Right atrium auricular region (tissue), 2 donors: ENCODE data around the gene GPR137. TPM values are rescaled to one million over a fixed set of nuclear protein-coding genes. Genes with fewer than 3 reads are reported as not detected.

Experiments
- DNase-seq: peaks from one replicate; pipeline ENCODE4 v3.0.0-alpha.2; 2019; ENCODE audit warnings: low spot score
- H3K27ac ChIP-seq, 2 donors: fragments of 200-600 bp; sonication (generic); 1 replicate in 1 of 2; 2 replicates in 1 of 2; pipeline ENCODE4 v1.5.1; 2016 to 2019
- H3K27me3 ChIP-seq, 2 donors: fragments of 200-600 bp; sonication (generic); one replicate each; pipeline versions ENCODE4 v1.5.1 to v1.6.0; 2017 to 2019
- H3K36me3 ChIP-seq: fragments of 200-600 bp; sonication (generic); one replicate; pipeline ENCODE4 v1.5.1; 2016
- H3K4me1 ChIP-seq, 2 donors: fragments of 200-600 bp; sonication (generic); one replicate each; pipeline versions ENCODE4 v1.5.1 to v1.6.0; 2017 to 2019
- H3K4me3 ChIP-seq, 2 donors: fragments of 200-600 bp; sonication (generic); 1 replicate in 1 of 2; 2 replicates in 1 of 2; pipeline ENCODE4 v1.5.1; 2017 to 2019; ENCODE audit warnings: mild to moderate bottlenecking in 1 of 2, moderate library complexity in 1 of 2
- H3K9me3 ChIP-seq, 2 donors: fragments of 200-600 bp; sonication (generic); one replicate each; pipeline ENCODE4 v1.5.1; 2019
- CTCF ChIP-seq, 2 donors: fragments of 200-600 bp; sonication (generic); IDR thresholded peaks; one replicate each; pipeline ENCODE4 v1.5.1; 2019; ENCODE audit warnings: antibody characterized with exemption in 2 of 2
- total RNA-seq, 2 donors: library from RNA; depleted of rRNA; stranded (reverse); fragments of >200 nt; gene quantifications; one replicate each; pipeline ENCODE4 v1.1.0, GENCODE V29; 2016

GPR137 gene
- total RNA-seq, 2 donors from 2014 or later: 22.1 to 23.5 TPM

- no peak overlapping the region for H3K27ac ChIP-seq
- peaks cover 0 to 32% of the 10 kb centered on the region in 2 donors for H3K4me1 ChIP-seq
- TF ChIP-seq CTCF (IDR thresholded peaks at IDR 0.05): no peak
- H3K9me3 ChIP-seq: no peaks in the 10 kb centered on the region
- H3K27me3 ChIP-seq: no peaks in the 10 kb centered on the region
- peaks cover 32% of the 10 kb centered on the region for H3K36me3 ChIP-seq
- no peak for DNase-seq
- H3K4me3 ChIP-seq: no peak overlapping the region
These were observed 31.3 kb upstream of the GPR137 start for GRCh38 chr11:64254326-64254725.

GRCh38 chr11:64255135-64256128 lies 30.2 kb upstream of the GPR137 start:
- no peaks in the 10 kb centered on the region for H3K27me3 ChIP-seq
- no peak overlapping the region for H3K27ac ChIP-seq
- no peaks in the 10 kb centered on the region for H3K9me3 ChIP-seq
- peaks cover 0 to 31% of the 10 kb centered on the region in 2 donors for H3K4me1 ChIP-seq
- no peak overlapping the region for H3K4me3 ChIP-seq
- DNase-seq: no peak
- TF ChIP-seq CTCF (IDR thresholded peaks at IDR 0.05): no peak
- H3K36me3 ChIP-seq: peaks cover 39% of the 10 kb centered on the region

GRCh38 chr11:64256300-64256699 lies 29.3 kb upstream of the GPR137 start:
- no peak for TF ChIP-seq CTCF (IDR thresholded peaks at IDR 0.05)
- no peak for DNase-seq
- H3K27ac ChIP-seq: no peak overlapping the region
- H3K36me3 ChIP-seq: peaks cover 43% of the 10 kb centered on the region
- no peaks in the 10 kb centered on the region for H3K27me3 ChIP-seq
- no peak overlapping the region for H3K4me3 ChIP-seq
- H3K9me3 ChIP-seq: no peaks in the 10 kb centered on the region
- peaks cover 0 to 23% of the 10 kb centered on the region in 2 donors for H3K4me1 ChIP-seq

GRCh38 chr11:64258356-64258755 lies 27.3 kb upstream of the GPR137 start:
- Histone ChIP-seq H3K27ac (no peak overlapping the region), H3K4me3 (no peak overlapping the region), H3K27me3 (no peaks in the 10 kb centered on the region), H3K9me3 (no peaks in the 10 kb centered on the region), H3K4me1 (peaks cover 0 to 5% of the 10 kb centered on the region in 2 donors), H3K36me3 (peaks cover 56% of the 10 kb centered on the region)
- DNase-seq: no peak
- TF ChIP-seq CTCF (IDR thresholded peaks at IDR 0.05): no peak

- peaks cover 63% of the 10 kb centered on the region for H3K36me3 ChIP-seq
- H3K4me1 ChIP-seq: no peaks in the 10 kb centered on the region
- no peaks in the 10 kb centered on the region for H3K27me3 ChIP-seq
- no peaks in the 10 kb centered on the region for H3K9me3 ChIP-seq
- H3K27ac ChIP-seq: no peak overlapping the region
- H3K4me3 ChIP-seq: no peak overlapping the region
- DNase-seq: no peak
- TF ChIP-seq CTCF (IDR thresholded peaks at IDR 0.05): no peak
These were observed 26.6 kb upstream of the GPR137 start for GRCh38 chr11:64258946-64259532.
